ENCODE measurements around the gene LRBA. TPM values are rescaled to one million over a fixed set of nuclear protein-coding genes. Genes with fewer than 3 reads are reported as not detected.

LRBA gene
- total and polyA plus RNA-seq, 4 donors = 8.2 to 69.8 (median 32.8) TPM

DNA sequence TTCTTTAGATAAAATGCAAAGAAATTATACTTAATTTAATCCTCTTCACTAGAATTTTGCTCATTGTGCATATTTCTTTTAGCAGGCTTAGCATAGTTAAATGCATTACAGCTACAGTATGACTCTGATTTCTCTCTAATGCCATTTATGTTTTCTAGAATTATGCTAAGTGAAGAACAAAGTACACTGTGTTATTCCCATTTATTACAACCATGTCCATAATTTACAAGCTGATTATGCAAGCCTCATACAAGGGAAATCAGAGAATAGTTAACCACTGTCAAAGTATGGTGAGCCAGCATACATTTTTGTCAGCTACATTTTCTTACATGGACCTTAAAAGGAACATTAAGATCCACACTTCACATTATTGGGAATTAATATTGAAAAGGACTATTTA lies 334.0 kb downstream of the LRBA start:
- Histone ChIP-seq H3K9me3 (ENCODE audit: control insufficient read depth in 4 of 4, low read length in 3 of 4) (no peaks in the 10 kb centered on the region), H3K27me3 (ENCODE audit: control insufficient read depth in 4 of 4, insufficient read depth in 4 of 4, low read length in 3 of 4) (no peaks in the 10 kb centered on the region), H3K27ac (ENCODE audit: low read depth in 1 of 2, low read length in 2 of 2) (no peak overlapping the region), H3K4me3 (ENCODE audit: low read depth in 1 of 3, low read length in 3 of 3) (no peak overlapping the region), H3K4me1 (ENCODE audit: control insufficient read depth in 4 of 4, insufficient read depth in 4 of 4, low read length in 3 of 4) (peaks cover 2 to 21% (median 6%) of the 10 kb centered on the region in 4 donors), H3K36me3 (ENCODE audit: control insufficient read depth in 4 of 4, insufficient read depth in 3 of 4, low read depth in 1 of 4, low read length in 3 of 4) (no peaks in the 10 kb centered on the region), H3K9ac (ENCODE audit: low read depth in 1 of 2, low read length in 2 of 2) (no peak overlapping the region)
- no peak for TF ChIP-seq RAD21 (IDR thresholded peaks at IDR 0.05)
- DNase-seq (ENCODE audit: low spot score) = no peak

DNA sequence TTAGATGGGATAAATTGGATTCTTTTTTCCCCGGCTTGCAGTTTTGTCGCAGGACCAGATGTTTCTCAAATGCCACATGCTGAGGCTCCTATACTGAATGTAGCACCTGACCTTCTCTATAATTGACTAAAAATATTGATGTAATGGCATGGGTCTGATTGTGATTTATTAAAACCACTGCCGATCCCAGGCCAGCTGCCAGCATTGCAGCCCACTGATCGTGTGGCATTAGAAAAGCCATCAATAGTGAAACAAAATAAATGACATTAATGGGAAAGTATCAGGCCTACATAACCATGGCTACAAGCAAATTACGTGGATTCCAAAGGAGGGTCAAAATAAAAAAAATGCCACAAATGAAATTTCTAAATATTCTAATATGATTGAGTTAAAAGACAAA lies 334.4 kb downstream of the LRBA start:
- Histone ChIP-seq H3K36me3 (ENCODE audit: control insufficient read depth in 4 of 4, insufficient read depth in 3 of 4, low read depth in 1 of 4, low read length in 3 of 4) (no peaks in the 10 kb centered on the region), H3K9me3 (ENCODE audit: control insufficient read depth in 4 of 4, low read length in 3 of 4) (no peaks in the 10 kb centered on the region), H3K27ac (ENCODE audit: low read depth in 1 of 2, low read length in 2 of 2) (no peak overlapping the region), H3K4me3 (ENCODE audit: low read depth in 1 of 3, low read length in 3 of 3) (no peak overlapping the region), H3K4me1 (ENCODE audit: control insufficient read depth in 4 of 4, insufficient read depth in 4 of 4, low read length in 3 of 4) (peaks cover 2 to 21% (median 6%) of the 10 kb centered on the region in 4 donors), H3K9ac (ENCODE audit: low read depth in 1 of 2, low read length in 2 of 2) (no peak overlapping the region), H3K27me3 (ENCODE audit: control insufficient read depth in 4 of 4, insufficient read depth in 4 of 4, low read length in 3 of 4) (no peaks in the 10 kb centered on the region)
- no peak for DNase-seq (ENCODE audit: low spot score)
- 90% methylated on average over 5 of the region's 5 CpGs for WGBS
- TF ChIP-seq TAF1 (conservative IDR thresholded peaks at IDR 0.05) (no peak), GABPA (IDR thresholded peaks at IDR 0.05 in 1 of 2, conservative IDR thresholded peaks at IDR 0.05 in 1 of 2) (no peak), HNF4A (conservative IDR thresholded peaks at IDR 0.05) (no peak), HNF4G (IDR thresholded peaks at IDR 0.05) (no peak), SP1 (IDR thresholded peaks at IDR 0.05) (no peak), RXRA (IDR thresholded peaks at IDR 0.05) (no peak), FOXA2 (IDR thresholded peaks at IDR 0.05) (no peak), YY1 (IDR thresholded peaks at IDR 0.05) (no peak), JUND (IDR thresholded peaks at IDR 0.05) (no peak), RAD21 (IDR thresholded peaks at IDR 0.05) (no peak), EGR1 (IDR thresholded peaks at IDR 0.05; ENCODE audit: low read depth in 2 of 2) (no peak)
- TF ChIP-seq, protein P1, sequence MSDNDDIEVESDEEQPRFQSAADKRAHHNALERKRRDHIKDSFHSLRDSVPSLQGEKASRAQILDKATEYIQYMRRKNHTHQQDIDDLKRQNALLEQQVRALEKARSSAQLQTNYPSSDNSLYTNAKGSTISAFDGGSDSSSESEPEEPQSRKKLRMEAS (IDR thresholded peaks at IDR 0.05) = no peak
- TF ChIP-seq, protein P2, sequence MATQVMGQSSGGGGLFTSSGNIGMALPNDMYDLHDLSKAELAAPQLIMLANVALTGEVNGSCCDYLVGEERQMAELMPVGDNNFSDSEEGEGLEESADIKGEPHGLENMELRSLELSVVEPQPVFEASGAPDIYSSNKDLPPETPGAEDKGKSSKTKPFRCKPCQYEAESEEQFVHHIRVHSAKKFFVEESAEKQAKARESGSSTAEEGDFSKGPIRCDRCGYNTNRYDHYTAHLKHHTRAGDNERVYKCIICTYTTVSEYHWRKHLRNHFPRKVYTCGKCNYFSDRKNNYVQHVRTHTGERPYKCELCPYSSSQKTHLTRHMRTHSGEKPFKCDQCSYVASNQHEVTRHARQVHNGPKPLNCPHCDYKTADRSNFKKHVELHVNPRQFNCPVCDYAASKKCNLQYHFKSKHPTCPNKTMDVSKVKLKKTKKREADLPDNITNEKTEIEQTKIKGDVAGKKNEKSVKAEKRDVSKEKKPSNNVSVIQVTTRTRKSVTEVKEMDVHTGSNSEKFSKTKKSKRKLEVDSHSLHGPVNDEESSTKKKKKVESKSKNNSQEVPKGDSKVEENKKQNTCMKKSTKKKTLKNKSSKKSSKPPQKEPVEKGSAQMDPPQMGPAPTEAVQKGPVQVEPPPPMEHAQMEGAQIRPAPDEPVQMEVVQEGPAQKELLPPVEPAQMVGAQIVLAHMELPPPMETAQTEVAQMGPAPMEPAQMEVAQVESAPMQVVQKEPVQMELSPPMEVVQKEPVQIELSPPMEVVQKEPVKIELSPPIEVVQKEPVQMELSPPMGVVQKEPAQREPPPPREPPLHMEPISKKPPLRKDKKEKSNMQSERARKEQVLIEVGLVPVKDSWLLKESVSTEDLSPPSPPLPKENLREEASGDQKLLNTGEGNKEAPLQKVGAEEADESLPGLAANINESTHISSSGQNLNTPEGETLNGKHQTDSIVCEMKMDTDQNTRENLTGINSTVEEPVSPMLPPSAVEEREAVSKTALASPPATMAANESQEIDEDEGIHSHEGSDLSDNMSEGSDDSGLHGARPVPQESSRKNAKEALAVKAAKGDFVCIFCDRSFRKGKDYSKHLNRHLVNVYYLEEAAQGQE (IDR thresholded peaks at IDR 0.05) = no peak
- TF ChIP-seq, protein P3, sequence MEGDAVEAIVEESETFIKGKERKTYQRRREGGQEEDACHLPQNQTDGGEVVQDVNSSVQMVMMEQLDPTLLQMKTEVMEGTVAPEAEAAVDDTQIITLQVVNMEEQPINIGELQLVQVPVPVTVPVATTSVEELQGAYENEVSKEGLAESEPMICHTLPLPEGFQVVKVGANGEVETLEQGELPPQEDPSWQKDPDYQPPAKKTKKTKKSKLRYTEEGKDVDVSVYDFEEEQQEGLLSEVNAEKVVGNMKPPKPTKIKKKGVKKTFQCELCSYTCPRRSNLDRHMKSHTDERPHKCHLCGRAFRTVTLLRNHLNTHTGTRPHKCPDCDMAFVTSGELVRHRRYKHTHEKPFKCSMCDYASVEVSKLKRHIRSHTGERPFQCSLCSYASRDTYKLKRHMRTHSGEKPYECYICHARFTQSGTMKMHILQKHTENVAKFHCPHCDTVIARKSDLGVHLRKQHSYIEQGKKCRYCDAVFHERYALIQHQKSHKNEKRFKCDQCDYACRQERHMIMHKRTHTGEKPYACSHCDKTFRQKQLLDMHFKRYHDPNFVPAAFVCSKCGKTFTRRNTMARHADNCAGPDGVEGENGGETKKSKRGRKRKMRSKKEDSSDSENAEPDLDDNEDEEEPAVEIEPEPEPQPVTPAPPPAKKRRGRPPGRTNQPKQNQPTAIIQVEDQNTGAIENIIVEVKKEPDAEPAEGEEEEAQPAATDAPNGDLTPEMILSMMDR (IDR thresholded peaks at IDR 0.05; ENCODE audit: low read depth, low read length, missing input control) = no peak
- TF ChIP-seq, protein P4, sequence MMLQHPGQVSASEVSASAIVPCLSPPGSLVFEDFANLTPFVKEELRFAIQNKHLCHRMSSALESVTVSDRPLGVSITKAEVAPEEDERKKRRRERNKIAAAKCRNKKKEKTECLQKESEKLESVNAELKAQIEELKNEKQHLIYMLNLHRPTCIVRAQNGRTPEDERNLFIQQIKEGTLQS (IDR thresholded peaks at IDR 0.05) = no peak

Measured in liver (tissue), 9 donors.